ENCODE results near the gene PRND. TPM values are rescaled to one million over a fixed set of nuclear protein-coding genes. Genes with fewer than 3 reads are reported as not detected.

PRND gene
- total RNA-seq, 1 donor from 2014 or later: not detected

- no peak for DNase-seq (ENCODE audit: low spot score in 2 of 2, unreplicated experiment in 2 of 2)
- Mint-ChIP-seq H3K27ac (no peak overlapping the region), H3K4me1 (no peaks in the 10 kb centered on the region), H3K36me3 (no peaks in the 10 kb centered on the region), H3K9me3 (no peaks in the 10 kb centered on the region), H3K4me3 (no peak overlapping the region), H3K27me3 (ENCODE audit: low read depth) (peaks cover 29% of the 10 kb centered on the region)
- TF ChIP-seq, protein P1, sequence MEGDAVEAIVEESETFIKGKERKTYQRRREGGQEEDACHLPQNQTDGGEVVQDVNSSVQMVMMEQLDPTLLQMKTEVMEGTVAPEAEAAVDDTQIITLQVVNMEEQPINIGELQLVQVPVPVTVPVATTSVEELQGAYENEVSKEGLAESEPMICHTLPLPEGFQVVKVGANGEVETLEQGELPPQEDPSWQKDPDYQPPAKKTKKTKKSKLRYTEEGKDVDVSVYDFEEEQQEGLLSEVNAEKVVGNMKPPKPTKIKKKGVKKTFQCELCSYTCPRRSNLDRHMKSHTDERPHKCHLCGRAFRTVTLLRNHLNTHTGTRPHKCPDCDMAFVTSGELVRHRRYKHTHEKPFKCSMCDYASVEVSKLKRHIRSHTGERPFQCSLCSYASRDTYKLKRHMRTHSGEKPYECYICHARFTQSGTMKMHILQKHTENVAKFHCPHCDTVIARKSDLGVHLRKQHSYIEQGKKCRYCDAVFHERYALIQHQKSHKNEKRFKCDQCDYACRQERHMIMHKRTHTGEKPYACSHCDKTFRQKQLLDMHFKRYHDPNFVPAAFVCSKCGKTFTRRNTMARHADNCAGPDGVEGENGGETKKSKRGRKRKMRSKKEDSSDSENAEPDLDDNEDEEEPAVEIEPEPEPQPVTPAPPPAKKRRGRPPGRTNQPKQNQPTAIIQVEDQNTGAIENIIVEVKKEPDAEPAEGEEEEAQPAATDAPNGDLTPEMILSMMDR (IDR thresholded peaks at IDR 0.05; ENCODE audit: unreplicated experiment): no peak
Measured at GRCh38 chr20:4726710-4727397, 5.1 kb downstream of the PRND start.

DNA sequence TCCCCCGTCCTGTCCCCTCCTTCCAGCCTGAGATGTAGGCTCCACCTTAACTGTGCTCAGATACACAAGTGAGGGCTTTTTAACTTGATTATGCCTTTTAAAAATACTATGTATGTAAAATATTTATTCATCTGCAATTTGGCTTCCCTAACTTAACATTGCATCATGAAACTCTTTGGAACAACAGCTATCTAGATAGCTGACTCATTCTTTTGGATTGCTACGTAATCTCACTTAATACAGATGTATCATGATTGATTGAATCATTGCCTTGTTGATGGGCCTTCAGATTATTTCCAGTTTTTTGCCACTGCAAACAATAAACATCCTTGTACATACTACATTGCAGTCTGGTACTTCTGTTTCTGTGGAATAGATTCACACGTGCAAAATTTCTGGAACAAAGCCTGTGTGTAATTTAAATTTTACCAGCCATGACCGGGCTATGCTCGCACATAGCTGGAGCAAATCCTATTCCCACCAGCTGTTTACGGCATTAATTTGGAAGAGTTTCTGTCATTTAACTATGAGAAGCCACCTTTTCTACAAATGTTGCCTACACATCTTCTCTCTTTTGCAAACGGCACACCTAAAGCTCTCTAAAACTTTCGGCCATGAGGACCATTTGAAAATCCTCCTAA, 6.5 kb downstream of the PRND start:
- DNase-seq (ENCODE audit: low spot score in 2 of 2, unreplicated experiment in 2 of 2): no peak
- TF ChIP-seq, protein P1 (IDR thresholded peaks at IDR 0.05; ENCODE audit: unreplicated experiment): no peak
- H3K4me1 Mint-ChIP-seq: no peaks in the 10 kb centered on the region
- H3K36me3 Mint-ChIP-seq: no peaks in the 10 kb centered on the region
- H3K4me3 Mint-ChIP-seq: no peak overlapping the region
- no peaks in the 10 kb centered on the region for H3K9me3 Mint-ChIP-seq
- no peak overlapping the region for H3K27ac Mint-ChIP-seq
- H3K27me3 Mint-ChIP-seq (ENCODE audit: low read depth): peaks cover 37% of the 10 kb centered on the region

- Mint-ChIP-seq H3K9me3 (no peaks in the 10 kb centered on the region), H3K4me3 (no peak overlapping the region), H3K27ac (no peak overlapping the region), H3K27me3 (ENCODE audit: low read depth) (peaks cover 42% of the 10 kb centered on the region), H3K4me1 (no peaks in the 10 kb centered on the region), H3K36me3 (no peaks in the 10 kb centered on the region)
- DNase-seq (ENCODE audit: low spot score in 2 of 2, unreplicated experiment in 2 of 2): no peak
- TF ChIP-seq, protein P1 (IDR thresholded peaks at IDR 0.05; ENCODE audit: unreplicated experiment): no peak
Measured at GRCh38 chr20:4729265-4729664, 7.6 kb downstream of the PRND start.

DNA sequence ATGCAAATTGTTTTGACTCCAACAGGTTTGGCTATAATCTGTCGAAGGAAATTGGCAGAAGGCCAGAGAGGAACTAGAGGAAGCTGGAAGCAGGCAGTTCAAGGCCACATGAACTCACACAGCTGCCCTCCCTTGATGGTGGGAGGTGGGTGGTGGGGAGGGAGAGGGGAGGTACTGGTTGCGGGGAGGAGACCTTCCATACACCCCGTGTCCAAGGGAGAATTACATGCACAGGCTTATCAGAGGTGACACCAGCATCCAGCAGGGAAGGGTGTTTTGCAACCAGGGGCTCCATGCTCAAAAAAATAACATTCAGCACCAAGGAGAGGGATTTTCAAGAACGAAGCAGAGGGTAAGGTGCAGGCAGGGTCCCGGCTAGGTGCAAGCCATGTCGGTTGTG, 9.1 kb downstream of the PRND start:
- TF ChIP-seq, protein P1 (IDR thresholded peaks at IDR 0.05; ENCODE audit: unreplicated experiment): no peak
- Mint-ChIP-seq H3K9me3 (no peaks in the 10 kb centered on the region), H3K27me3 (ENCODE audit: low read depth) (peaks cover 50% of the 10 kb centered on the region), H3K36me3 (no peaks in the 10 kb centered on the region), H3K4me3 (no peak overlapping the region), H3K27ac (no peak overlapping the region), H3K4me1 (no peaks in the 10 kb centered on the region)
- no peak for DNase-seq (ENCODE audit: low spot score in 2 of 2, unreplicated experiment in 2 of 2)

- H3K27me3 Mint-ChIP-seq (ENCODE audit: low read depth): peaks cover 47% of the 10 kb centered on the region
- TF ChIP-seq, protein P1 (IDR thresholded peaks at IDR 0.05; ENCODE audit: unreplicated experiment): no peak
- H3K9me3 Mint-ChIP-seq: no peaks in the 10 kb centered on the region
- H3K4me1 Mint-ChIP-seq: no peaks in the 10 kb centered on the region
- no peak overlapping the region for H3K4me3 Mint-ChIP-seq
- no peak for DNase-seq (ENCODE audit: low spot score in 2 of 2, unreplicated experiment in 2 of 2)
- H3K27ac Mint-ChIP-seq: no peak overlapping the region
- H3K36me3 Mint-ChIP-seq: no peaks in the 10 kb centered on the region
Measured at GRCh38 chr20:4736875-4737274, 15.2 kb downstream of the PRND start.

All from mesothelial cell of epicardium (in vitro differentiated cells).